Activated CD8-positive, alpha-beta T cell treated with anti-CD3 and anti-CD28 coated beads for 36 hours (primary cell): ENCODE results near the gene NEXMIF. TPM values are rescaled to one million over a fixed set of nuclear protein-coding genes. Genes with fewer than 3 reads are reported as not detected.

Experiments used
- ATAC-seq: fragments of 200-7000 bp; cut with Tn5 transposase; one replicate; pipeline ENCODE4 v1.10.0; 2021; ENCODE audit warnings: mild to moderate bottlenecking, moderate library complexity
- CTCF ChIA-PET: fragments of 350-600 bp; sonication (Branson Sonifier 250); formaldehyde crosslinking; loops from one replicate; lab custom pipeline; 2021; ENCODE audit warnings: antibody characterized with exemption; lab: Charles Lee
- POLR2A ChIA-PET: fragments of 350-600 bp; sonication (Branson Sonifier 250); formaldehyde crosslinking; loops from one replicate; lab custom pipeline; 2021; ENCODE audit warnings: antibody characterized with exemption; lab: Charles Lee
- DNase-seq: peaks from one replicate; pipeline ENCODE4 v3.0.0-alpha.2; 2020
- H3K27ac Mint-ChIP-seq: one replicate; pipeline ENCODE4 v1.8.0; 2021; ENCODE audit warnings: mild to moderate bottlenecking, mixed read lengths
- H3K27me3 Mint-ChIP-seq: one replicate; pipeline ENCODE4 v1.8.0; 2021; ENCODE audit warnings: mixed read lengths
- H3K36me3 Mint-ChIP-seq: one replicate; pipeline ENCODE4 v1.8.0; 2021; ENCODE audit warnings: low read depth, mixed read lengths
- H3K4me1 Mint-ChIP-seq: one replicate; pipeline ENCODE4 v1.8.0; 2021; ENCODE audit warnings: low read depth, mixed read lengths
- H3K4me3 Mint-ChIP-seq: one replicate; pipeline ENCODE4 v1.8.0; 2021; ENCODE audit warnings: mild to moderate bottlenecking, moderate library complexity, mixed read lengths
- H3K9me3 Mint-ChIP-seq: one replicate; pipeline ENCODE4 v1.8.0; 2021; ENCODE audit warnings: mixed read lengths
- CTCF ChIP-seq: fragments of 200-600 bp; IDR thresholded peaks from one replicate; pipeline ENCODE4 v1.8.0; 2022; ENCODE audit warnings: antibody characterized with exemption, mild to moderate bottlenecking
- intact Hi-C: fragments of 100-400 bp; cut with micrococcal nuclease; formaldehyde crosslinking; loops from one replicate; pipeline ENCODE4 v1.10.0; 2022
- total RNA-seq, 2 experiments: library from RNA; stranded (reverse); gene quantifications; one replicate each; pipeline ENCODE4 v1.2.3, GENCODE V29; 2021

The NEXMIF gene
- total RNA-seq, 2 experiments from 2014 or later, result 0.49 to 0.79 TPM

DNA sequence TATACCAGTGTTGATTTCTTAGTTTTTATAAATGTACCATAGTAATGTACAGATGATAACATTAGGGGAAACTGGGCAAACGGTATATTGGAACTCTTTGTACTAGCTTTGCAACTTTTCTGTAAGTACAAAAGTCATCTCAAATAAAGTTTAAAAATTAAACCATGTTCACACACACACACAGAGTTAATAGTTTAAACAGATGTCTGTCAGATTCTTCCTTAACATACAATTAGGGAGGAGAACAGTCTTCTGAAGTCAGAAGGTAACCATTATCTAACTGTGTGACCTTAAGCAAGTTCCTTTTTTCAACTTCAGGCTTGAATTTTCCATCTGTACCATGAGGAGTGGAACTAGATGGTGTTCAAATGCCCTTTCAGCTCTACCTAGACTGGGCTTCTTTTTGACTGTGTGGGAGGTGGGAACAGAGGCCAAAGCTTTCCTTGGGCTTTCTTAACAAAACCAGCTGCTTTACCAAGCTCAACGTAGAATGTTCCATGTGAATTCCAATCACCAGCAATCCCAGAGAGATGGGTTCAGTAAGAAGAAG is 127.8 kb downstream of the NEXMIF start:
- Mint-ChIP-seq H3K27ac (no peak overlapping the region), H3K27me3 (no peaks in the 10 kb centered on the region), H3K9me3 (no peaks in the 10 kb centered on the region), H3K36me3 (no peaks in the 10 kb centered on the region), H3K4me3 (no peak overlapping the region), H3K4me1 (no peaks in the 10 kb centered on the region)
- intact Hi-C loops, result no loop called here
- ChIA-PET POLR2A (no interaction called here), CTCF (no interaction called here)
- DNase-seq, result no peak
- ATAC-seq, result no peak
- TF ChIP-seq CTCF, result no peak

- Mint-ChIP-seq H3K4me1 (no peaks in the 10 kb centered on the region), H3K36me3 (no peaks in the 10 kb centered on the region), H3K4me3 (no peak overlapping the region), H3K27me3 (no peaks in the 10 kb centered on the region), H3K9me3 (no peaks in the 10 kb centered on the region), H3K27ac (no peak overlapping the region)
- DNase-seq, result no peak
- ChIA-PET POLR2A (no interaction called here), CTCF (no interaction called here)
- intact Hi-C loops, result no loop called here
- TF ChIP-seq CTCF, result no peak
- ATAC-seq, result no peak
These were observed 136.6 kb downstream of the NEXMIF start for GRCh38 chrX:74788545-74789086.

DNA sequence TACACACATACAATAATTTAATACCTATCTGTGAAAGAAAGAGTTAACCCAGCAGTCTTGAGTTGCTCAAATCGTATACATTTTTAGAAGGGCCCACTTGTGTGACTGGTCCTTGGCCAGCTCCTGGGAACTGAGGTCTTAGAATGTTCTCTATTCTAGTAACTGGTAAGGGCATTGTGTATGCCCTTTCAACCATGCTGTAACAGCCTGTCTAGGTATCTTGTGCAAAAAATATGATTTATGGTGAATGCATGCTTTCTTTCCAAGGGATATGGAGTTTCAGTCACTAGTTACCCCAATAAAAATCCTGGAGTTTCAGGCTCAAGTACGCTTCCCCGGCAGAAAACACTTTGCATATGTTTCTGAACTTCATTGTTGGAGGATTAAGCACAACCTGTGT is 140.6 kb downstream of the NEXMIF start:
- TF ChIP-seq CTCF, result no peak
- no peak overlapping the region for H3K4me3 Mint-ChIP-seq
- H3K27ac Mint-ChIP-seq, result no peak overlapping the region
- ChIA-PET CTCF (no interaction called here), POLR2A (no interaction called here)
- intact Hi-C loops, result no loop called here
- no peak for DNase-seq
- H3K9me3 Mint-ChIP-seq, result no peaks in the 10 kb centered on the region
- no peaks in the 10 kb centered on the region for H3K4me1 Mint-ChIP-seq
- H3K36me3 Mint-ChIP-seq, result no peaks in the 10 kb centered on the region
- no peaks in the 10 kb centered on the region for H3K27me3 Mint-ChIP-seq
- ATAC-seq, result no peak

GRCh38 chrX:74781507-74782034 is 143.7 kb downstream of the NEXMIF start:
- ATAC-seq (no peak), DNase-seq (no peak)
- ChIA-PET POLR2A (no interaction called here), CTCF (no interaction called here)
- H3K9me3 Mint-ChIP-seq, result no peaks in the 10 kb centered on the region
- no peaks in the 10 kb centered on the region for H3K27me3 Mint-ChIP-seq
- no peaks in the 10 kb centered on the region for H3K36me3 Mint-ChIP-seq
- H3K27ac Mint-ChIP-seq, result no peak overlapping the region
- TF ChIP-seq CTCF, result no peak
- intact Hi-C loops, result no loop called here
- no peak overlapping the region for H3K4me3 Mint-ChIP-seq
- no peaks in the 10 kb centered on the region for H3K4me1 Mint-ChIP-seq

DNA sequence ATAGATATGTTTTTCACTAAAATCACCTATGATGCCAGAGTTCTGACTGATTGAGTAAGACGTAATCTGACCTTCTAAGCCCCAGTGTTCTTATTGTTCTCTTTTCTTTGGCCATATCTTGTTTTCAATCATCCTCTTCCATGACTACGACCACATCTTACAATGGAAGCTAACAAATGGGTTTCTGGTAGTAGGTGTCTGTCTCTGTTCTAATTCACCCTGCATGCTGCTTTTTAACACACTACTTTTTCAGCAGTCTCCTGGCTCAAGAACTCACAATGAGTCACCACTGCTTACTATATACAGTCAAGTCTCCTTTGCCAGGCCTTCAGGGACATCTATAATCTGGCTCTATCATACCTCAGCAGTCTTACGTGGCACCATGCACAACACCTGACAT is 146.1 kb downstream of the NEXMIF start:
- CTCF ChIA-PET, result no interaction called here
- TF ChIP-seq CTCF, result no peak
- H3K27me3 Mint-ChIP-seq, result no peaks in the 10 kb centered on the region
- intact Hi-C loops, result no loop called here
- H3K27ac Mint-ChIP-seq, result no peak overlapping the region
- H3K4me3 Mint-ChIP-seq, result no peak overlapping the region
- ATAC-seq (no peak), DNase-seq (no peak)
- no peaks in the 10 kb centered on the region for H3K36me3 Mint-ChIP-seq
- POLR2A ChIA-PET, result no interaction called here
- no peaks in the 10 kb centered on the region for H3K4me1 Mint-ChIP-seq
- H3K9me3 Mint-ChIP-seq, result no peaks in the 10 kb centered on the region
